ENCODE measurements around the gene HK2. TPM values are rescaled to one million over a fixed set of nuclear protein-coding genes. Genes with fewer than 3 reads are reported as not detected.
A peak's percentile ranks its signal among the peaks of the same experiment; 100 is the strongest.
"Not testable (repeated sequence)": the region's sequence is repeated elsewhere in the genome, so short reads cannot be mapped to it uniquely, and the experiment has no call there.

The HK2 gene
- total RNA-seq (2014; rRNA removed; shearing (Covaris generic)) (21.9 and 24.2 TPM in 2 replicates), polyA plus RNA-seq (2016; fragmentation: Nextera tagmentation; extraction: Ambion mirVana) (23.9 and 25.3 TPM in 2 replicates)

DNA sequence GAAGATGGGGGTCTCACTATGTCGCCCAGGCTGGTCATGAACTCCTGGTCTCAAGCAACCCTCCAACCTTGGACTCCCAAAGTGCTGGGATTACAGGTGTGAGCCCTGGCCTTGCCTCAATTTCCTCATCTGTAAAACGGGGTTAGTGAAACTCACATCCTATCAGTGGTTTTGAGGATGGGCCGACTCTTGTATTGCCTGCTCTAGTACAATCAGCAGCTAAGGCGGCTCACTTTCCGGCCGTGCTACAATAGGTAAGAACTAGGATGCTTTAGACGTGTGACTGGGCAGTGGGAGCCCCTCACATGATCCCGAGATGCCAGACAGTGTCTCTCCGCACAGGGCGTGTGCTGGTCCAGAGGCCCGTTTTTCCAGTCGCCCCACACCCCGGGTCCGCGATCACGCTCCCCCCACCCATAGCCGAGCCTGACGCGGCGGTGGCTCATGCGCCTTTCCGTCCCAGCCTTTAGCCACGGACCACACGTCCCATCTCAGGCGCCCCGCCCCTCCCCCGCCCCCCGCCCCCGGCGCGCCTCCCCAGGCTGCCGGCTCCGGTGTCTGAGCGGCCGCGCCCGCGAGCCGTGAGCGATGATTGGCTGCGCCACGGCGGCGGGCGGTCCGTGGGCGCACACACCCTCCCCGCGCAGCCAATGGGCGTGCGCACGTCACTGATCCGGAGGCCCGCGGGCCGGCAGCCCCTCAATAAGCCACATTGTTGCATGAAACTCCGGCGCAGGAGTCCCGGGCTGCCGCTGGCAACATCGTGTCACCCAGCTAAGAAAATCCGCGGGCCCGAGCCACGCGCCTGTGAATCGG, at the start of gene HK2:
HK2 (plus strand) TSS at position 710 of the 816 bp plus-strand sequence. CDS start 454 bp downstream, outside the sequence.
- TF ChIP-seq EZH2 (IDR thresholded peaks at IDR 0.05; ENCODE audit: insufficient read depth, poor library complexity, severe bottlenecking) (no peak), EZH2phosphoT487 (IDR thresholded peaks at IDR 0.05; ENCODE audit: insufficient read depth, low read depth) (no peak)
- peak within 1 kb of the TSS; percentile 88 for H3K4me2 ChIP-seq (ENCODE audit: unreplicated experiment)
- in situ Hi-C loops (cut with MboI) = no loop called here
- no peaks in the 10 kb centered on the region for H3K9me2 ChIP-seq (ENCODE audit: insufficient read depth)
- WGBS, 2 experiments (ENCODE audit: low coverage in 1 of 2, low lambda C conversion rate in 2 of 2, missing lambda C conversion rate in 2 of 2) = 7 to 9% methylated on average over 32 to 45 of the region's 67 CpGs
- H3K36me3 ChIP-seq (ENCODE audit: low read depth) = no peaks in the 10 kb centered on the region
- peaks cover 25% of the 10 kb centered on the region; the same call in 1 of the 2 replicates for H3K4me1 ChIP-seq (ENCODE audit: insufficient read depth)
- peaks cover 26% of the 10 kb centered on the region for H3F3A ChIP-seq (ENCODE audit: insufficient read depth)
- peak within 1 kb of the TSS; percentile 85 for H3K27ac ChIP-seq
- H2AFZ ChIP-seq = peak within 1 kb of the TSS; percentile 88
- no peaks in the 10 kb centered on the region for H4K20me1 ChIP-seq (ENCODE audit: insufficient read depth)
- peaks cover 42% of the 10 kb centered on the region for H3K79me2 ChIP-seq (ENCODE audit: insufficient read depth)
- peak within 1 kb of the TSS; percentile 94 for H3K9ac ChIP-seq
- peak; percentile 96 for DNase-seq
- peak within 1 kb of the TSS; percentile 97 for H3K4me3 ChIP-seq
- H3K27me3 ChIP-seq (replicated peaks; ENCODE audit: insufficient read depth) = no peaks in the 10 kb centered on the region
- H3K9me3 ChIP-seq (ENCODE audit: low read depth) = no peaks in the 10 kb centered on the region

DNA sequence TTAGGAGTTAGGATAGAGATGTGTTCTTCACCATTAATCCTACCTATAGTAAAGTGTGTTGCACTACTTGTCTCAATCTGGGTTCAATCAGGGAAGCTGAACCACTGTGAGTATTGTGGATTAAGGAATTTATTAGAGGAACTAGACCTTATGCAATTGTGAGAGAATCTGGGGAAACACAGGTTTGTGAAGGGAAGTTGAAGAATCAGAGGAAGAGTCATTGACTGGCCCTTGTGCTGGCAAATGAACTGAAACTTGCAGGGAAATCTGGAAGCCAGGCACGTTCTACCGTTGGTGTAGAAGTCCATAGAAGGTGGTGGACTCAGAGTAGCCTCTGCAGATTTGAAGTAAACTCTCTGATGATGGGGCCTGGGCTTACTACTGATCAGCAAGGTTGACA, 44.7 kb upstream of the HK2 start:
- Histone ChIP-seq H3K4me2 (ENCODE audit: unreplicated experiment) (no peak overlapping the region), H3K4me1 (ENCODE audit: insufficient read depth) (no peaks in the 10 kb centered on the region), H3K27me3 (replicated peaks; ENCODE audit: insufficient read depth) (peaks cover 3% of the 10 kb centered on the region; the same call in 1 of the 2 replicates), H3K27ac (no peak overlapping the region), H2AFZ (no peak overlapping the region), H3F3A (ENCODE audit: insufficient read depth) (no peaks in the 10 kb centered on the region), H3K4me3 (no peak overlapping the region), H3K36me3 (ENCODE audit: low read depth) (no peaks in the 10 kb centered on the region), H4K20me1 (ENCODE audit: insufficient read depth) (no peaks in the 10 kb centered on the region), H3K79me2 (ENCODE audit: insufficient read depth) (no peaks in the 10 kb centered on the region), H3K9me2 (ENCODE audit: insufficient read depth) (no peaks in the 10 kb centered on the region), H3K9ac (no peak overlapping the region), H3K9me3 (ENCODE audit: low read depth) (no peaks in the 10 kb centered on the region)
- in situ Hi-C loops (cut with MboI) = no loop called here
- no peak for TF ChIP-seq EZH2phosphoT487 (IDR thresholded peaks at IDR 0.05; ENCODE audit: insufficient read depth, low read depth)
- no peak for TF ChIP-seq EZH2 (IDR thresholded peaks at IDR 0.05; ENCODE audit: insufficient read depth, poor library complexity, severe bottlenecking)
- no peak for DNase-seq
- 0 to 6% methylated on average over 2 of the region's 2 CpGs for WGBS, 2 experiments (ENCODE audit: low coverage in 1 of 2, low lambda C conversion rate in 2 of 2, missing lambda C conversion rate in 2 of 2)

DNA sequence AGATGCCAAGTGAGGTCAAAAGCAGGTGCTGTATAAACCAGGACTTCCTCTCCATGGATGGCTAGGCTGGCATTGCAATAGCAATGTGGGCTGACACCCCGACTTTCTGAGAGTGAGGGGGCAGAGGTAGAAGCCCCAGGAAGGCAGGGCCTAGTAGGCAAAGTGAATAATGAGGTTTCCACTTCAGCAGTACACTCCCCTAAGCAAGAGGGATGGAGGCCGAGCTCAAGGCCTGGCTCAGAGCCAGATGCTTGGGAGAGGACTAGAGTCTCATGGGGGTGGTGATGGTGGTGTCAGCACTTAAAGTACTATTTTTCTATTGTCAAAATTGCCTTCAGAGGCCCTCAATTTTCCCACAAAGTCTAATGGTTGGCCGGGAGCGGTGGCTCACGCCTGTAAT, 41.6 kb upstream of the HK2 start:
- Histone ChIP-seq H3K27ac (no peak overlapping the region), H3K9ac (no peak overlapping the region), H2AFZ (no peak overlapping the region), H3K36me3 (ENCODE audit: low read depth) (no peaks in the 10 kb centered on the region), H3F3A (ENCODE audit: insufficient read depth) (no peaks in the 10 kb centered on the region), H3K9me2 (ENCODE audit: insufficient read depth) (no peaks in the 10 kb centered on the region), H3K9me3 (ENCODE audit: low read depth) (no peaks in the 10 kb centered on the region), H3K4me2 (ENCODE audit: unreplicated experiment) (no peak overlapping the region), H3K79me2 (ENCODE audit: insufficient read depth) (no peaks in the 10 kb centered on the region), H3K4me1 (ENCODE audit: insufficient read depth) (no peaks in the 10 kb centered on the region), H4K20me1 (ENCODE audit: insufficient read depth) (no peaks in the 10 kb centered on the region), H3K4me3 (no peak overlapping the region), H3K27me3 (replicated peaks; ENCODE audit: insufficient read depth) (0 out of 2 replicates have a peak, but pooled peaks cover 3% of the 10 kb centered on the region)
- in situ Hi-C loops (cut with MboI) = no loop called here
- WGBS, 2 experiments (ENCODE audit: low coverage in 1 of 2, low lambda C conversion rate in 2 of 2, missing lambda C conversion rate in 2 of 2) = 82 to 87% methylated on average over 5 of the region's 5 CpGs
- no peak for DNase-seq
- no peak for TF ChIP-seq EZH2phosphoT487 (IDR thresholded peaks at IDR 0.05; ENCODE audit: insufficient read depth, low read depth)
- no peak for TF ChIP-seq EZH2 (IDR thresholded peaks at IDR 0.05; ENCODE audit: insufficient read depth, poor library complexity, severe bottlenecking)

DNA sequence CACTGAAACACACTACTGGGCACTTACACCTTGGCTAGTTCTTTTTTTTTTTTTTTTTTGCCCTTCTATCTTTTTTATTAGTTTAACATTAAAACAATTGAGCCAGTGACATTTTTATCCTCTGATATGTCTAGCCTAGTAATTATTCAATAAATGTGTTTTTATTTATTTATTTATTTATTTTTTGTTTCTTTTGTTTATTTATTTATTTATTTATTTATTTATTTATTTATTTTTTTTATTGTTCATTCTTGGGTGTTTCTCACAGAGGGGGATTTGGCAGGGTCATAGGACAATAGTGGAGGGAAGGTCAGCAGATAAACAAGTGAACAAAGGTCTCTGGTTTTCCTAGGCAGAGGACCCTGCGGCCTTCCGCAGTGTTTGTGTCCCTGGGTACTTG, 39.0 kb upstream of the HK2 start:
- WGBS, 2 experiments (ENCODE audit: low coverage in 1 of 2, low lambda C conversion rate in 2 of 2, missing lambda C conversion rate in 2 of 2) = no CpG with 5 or more reads among the region's 2 CpGs
- not testable (repeated sequence) for DNase-seq

More for the DNA sequence above, 39.0 kb upstream of the HK2 start:
- in situ Hi-C loops (cut with MboI); H3K4me3 ChIP-seq; H2AFZ ChIP-seq; H4K20me1 ChIP-seq (ENCODE audit: insufficient read depth); H3K4me1 ChIP-seq (ENCODE audit: insufficient read depth); H3K4me2 ChIP-seq (ENCODE audit: unreplicated experiment); H3F3A ChIP-seq (ENCODE audit: insufficient read depth); H3K9me2 ChIP-seq (ENCODE audit: insufficient read depth); H3K27me3 ChIP-seq (replicated peaks; ENCODE audit: insufficient read depth); H3K36me3 ChIP-seq (ENCODE audit: low read depth); H3K9ac ChIP-seq; H3K27ac ChIP-seq; H3K79me2 ChIP-seq (ENCODE audit: insufficient read depth); H3K9me3 ChIP-seq (ENCODE audit: low read depth): not testable (repeated sequence)

Measured in GM23248 (cell line).